IPS-18a (cell line): ENCODE measurements around the gene UBA7.

Experiments used
- H3K27ac ChIP-seq: one replicate; pipeline ENCODE4 v1.5.1; 2013; ENCODE audit warnings: low read length
- H3K27me3 ChIP-seq: one replicate; pipeline ENCODE4 v1.6.1; 2013; ENCODE audit warnings: mild to moderate bottlenecking, low read length; ENCODE audit not compliant: control insufficient read depth, insufficient read depth
- H3K36me3 ChIP-seq: one replicate; pipeline ENCODE4 v1.6.1; 2013; ENCODE audit warnings: low read depth, low read length; ENCODE audit not compliant: control insufficient read depth
- H3K4me1 ChIP-seq: one replicate; pipeline ENCODE4 v1.6.1; 2013; ENCODE audit warnings: low read depth, low read length; ENCODE audit not compliant: control insufficient read depth
- H3K4me3 ChIP-seq: one replicate; pipeline ENCODE4 v1.5.1; 2013; ENCODE audit warnings: low read length
- H3K9ac ChIP-seq: one replicate; pipeline ENCODE4 v1.6.1; 2013; ENCODE audit warnings: mild to moderate bottlenecking, low read length, moderate library complexity
- H3K9me3 ChIP-seq: one replicate; pipeline ENCODE4 v1.6.1; 2013; ENCODE audit warnings: low read depth, low read length; ENCODE audit not compliant: control insufficient read depth

The UBA7 gene

DNA sequence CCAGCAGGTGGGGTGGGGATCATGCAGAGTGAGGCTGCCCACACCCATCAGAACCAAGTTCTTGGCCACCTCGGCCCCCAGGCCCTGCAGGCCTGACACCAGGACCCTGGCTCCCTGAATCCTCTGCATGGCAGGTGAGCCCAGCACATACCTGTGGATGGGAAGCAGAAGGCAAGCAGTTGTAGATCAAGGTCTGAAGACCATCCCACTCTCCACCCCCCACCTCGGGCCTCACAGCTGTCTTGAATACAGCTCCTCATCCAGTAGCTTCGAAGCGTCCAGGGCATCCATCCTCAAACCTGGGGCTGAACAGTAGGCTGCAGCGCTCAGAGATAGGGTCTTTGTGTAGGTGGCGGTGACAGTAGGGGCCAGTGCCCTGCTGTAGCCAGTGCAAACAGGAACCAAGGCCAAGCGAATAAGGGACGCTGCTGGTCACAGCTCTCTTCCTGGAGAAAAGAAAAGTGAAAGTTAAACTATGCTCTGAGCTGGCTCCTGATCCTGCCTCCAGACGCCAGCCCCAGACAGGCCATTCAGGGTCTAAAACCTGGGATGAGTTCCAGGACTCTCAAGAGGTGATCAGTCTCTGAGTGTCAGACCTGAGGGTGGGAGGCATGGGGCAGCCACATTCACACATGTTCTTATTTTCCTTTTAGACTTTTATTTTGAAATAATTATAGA, at the start of gene UBA7:
Gene UBA7 (minus strand): TSS at position 457 of the 678 bp plus-strand sequence. CDS start 166 bp downstream, at position 291.
- Histone ChIP-seq H3K4me3 (no peak within 1 kb of the TSS), H3K4me1 (no peaks in the 10 kb centered on the region), H3K9ac (no peak within 1 kb of the TSS), H3K27ac (no peak within 1 kb of the TSS), H3K36me3 (no peaks in the 10 kb centered on the region), H3K9me3 (no peaks in the 10 kb centered on the region), H3K27me3 (no peaks in the 10 kb centered on the region)

DNA sequence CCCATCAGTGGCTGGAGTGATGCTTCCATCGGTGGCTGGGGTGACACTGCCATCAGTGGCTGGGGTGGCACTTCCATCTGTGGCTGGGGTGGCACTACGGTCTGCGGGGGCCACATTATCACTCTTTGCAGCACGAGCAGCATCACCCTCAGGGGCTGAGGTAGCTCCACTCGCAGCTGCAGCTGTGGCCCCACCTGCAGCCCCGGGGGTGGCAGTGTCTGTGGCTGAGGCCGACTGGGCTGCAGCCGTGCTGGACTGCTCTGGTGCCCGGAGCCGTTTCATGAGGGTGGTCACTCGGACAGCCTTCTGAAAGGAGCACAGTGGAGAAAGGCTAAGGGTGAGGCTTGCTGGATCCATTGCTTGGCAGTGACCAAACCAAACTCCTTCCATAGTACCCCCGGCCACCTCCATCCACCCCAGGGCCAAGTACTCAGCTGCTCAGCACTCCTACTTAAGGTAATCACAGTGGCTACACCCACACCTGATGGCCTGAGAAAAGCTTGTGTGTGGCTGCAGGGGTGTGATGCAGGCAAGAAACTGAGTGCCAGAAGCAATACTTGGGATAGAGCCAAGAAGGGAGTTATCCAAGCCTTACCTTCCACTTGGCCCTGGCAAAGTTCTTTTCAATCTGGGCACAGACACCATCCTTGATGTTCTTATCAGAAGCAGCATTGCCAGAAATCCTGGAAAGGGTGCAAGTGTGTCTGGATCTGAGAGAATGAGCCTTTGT, 46.0 kb upstream of the UBA7 start:
- no peak overlapping the region for H3K9ac ChIP-seq
- no peaks in the 10 kb centered on the region for H3K9me3 ChIP-seq
- H3K27me3 ChIP-seq, result no peaks in the 10 kb centered on the region
- no peak overlapping the region for H3K4me3 ChIP-seq
- H3K36me3 ChIP-seq, result peaks cover 11% of the 10 kb centered on the region
- peaks cover 7% of the 10 kb centered on the region for H3K4me1 ChIP-seq
- no peak overlapping the region for H3K27ac ChIP-seq

DNA sequence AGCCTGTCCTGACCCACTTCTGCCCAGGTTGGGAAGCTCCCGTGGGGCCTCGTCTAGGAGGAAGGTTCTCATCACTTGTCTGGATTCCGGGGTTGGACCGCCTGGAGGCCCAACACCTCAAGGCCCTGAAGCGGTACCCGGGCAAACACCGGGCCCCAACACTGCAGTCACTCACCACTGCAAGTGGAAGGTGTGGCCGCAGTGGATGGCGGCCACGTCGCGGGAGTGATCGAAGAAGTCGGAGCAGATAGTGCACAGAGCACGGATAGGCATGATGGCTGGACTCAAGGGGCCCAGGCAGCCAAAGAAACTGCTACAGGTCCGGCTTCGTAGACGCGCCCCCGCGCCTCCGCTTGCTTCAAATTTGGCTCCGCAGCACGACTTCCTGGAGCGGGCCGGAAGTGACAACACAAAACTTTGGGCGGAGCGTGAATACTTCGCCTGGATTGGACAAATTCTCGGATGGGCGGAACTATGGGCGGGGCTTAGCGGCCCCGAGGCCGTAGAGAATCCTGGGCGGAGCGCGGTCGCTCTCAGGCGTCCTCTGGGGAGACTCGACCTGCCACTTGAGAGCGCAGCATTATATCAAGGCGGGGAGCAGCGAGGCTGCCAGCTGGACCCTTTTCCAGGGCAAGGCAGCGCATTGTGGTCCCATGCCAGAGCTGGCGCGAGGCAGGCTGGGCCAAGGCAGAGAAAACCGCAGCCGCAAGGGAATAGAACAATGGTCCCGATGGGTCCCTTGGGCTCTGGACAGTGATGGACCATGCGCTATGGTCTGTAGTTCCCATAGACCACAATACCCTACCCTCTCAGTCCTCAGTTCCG, 42.6 kb upstream of the UBA7 start, which contains the start of gene TRAIP:
Gene TRAIP (minus strand): TSS at position 384 of the 825 bp plus-strand sequence. CDS start 111 bp downstream, at position 273.
- peak within 1 kb of the TSS; percentile 92 for H3K4me3 ChIP-seq
- peak within 1 kb of the TSS; percentile 73 for H3K9ac ChIP-seq
- no peaks in the 10 kb centered on the region for H3K27me3 ChIP-seq
- H3K4me1 ChIP-seq, result peaks cover 4% of the 10 kb centered on the region
- H3K27ac ChIP-seq, result no peak within 1 kb of the TSS
- no peaks in the 10 kb centered on the region for H3K9me3 ChIP-seq
- H3K36me3 ChIP-seq, result peaks cover 11% of the 10 kb centered on the region

GRCh38 chr3:49855662-49856061, 41.9 kb upstream of the UBA7 start:
- Histone ChIP-seq H3K9me3 (no peaks in the 10 kb centered on the region), H3K4me1 (peaks cover 4% of the 10 kb centered on the region), H3K9ac (peak overlapping the region; percentile 73), H3K36me3 (peaks cover 10% of the 10 kb centered on the region), H3K27me3 (no peaks in the 10 kb centered on the region), H3K27ac (no peak overlapping the region), H3K4me3 (peak overlapping the region; percentile 92)

GRCh38 chr3:49845694-49846093, 31.9 kb upstream of the UBA7 start:
- Histone ChIP-seq H3K9ac (no peak overlapping the region), H3K36me3 (peaks cover 30% of the 10 kb centered on the region), H3K27me3 (no peaks in the 10 kb centered on the region), H3K27ac (no peak overlapping the region), H3K4me3 (no peak overlapping the region), H3K4me1 (no peaks in the 10 kb centered on the region), H3K9me3 (no peaks in the 10 kb centered on the region)

GRCh38 chr3:49844464-49845183, 30.9 kb upstream of the UBA7 start:
- Histone ChIP-seq H3K27ac (no peak overlapping the region), H3K9ac (no peak overlapping the region), H3K36me3 (peaks cover 40% of the 10 kb centered on the region)

GRCh38 chr3:49842843-49843517, 29.2 kb upstream of the UBA7 start:
- Histone ChIP-seq H3K4me3 (no peak overlapping the region), H3K9me3 (no peaks in the 10 kb centered on the region), H3K27me3 (no peaks in the 10 kb centered on the region), H3K9ac (no peak overlapping the region), H3K27ac (no peak overlapping the region), H3K4me1 (no peaks in the 10 kb centered on the region), H3K36me3 (peaks cover 46% of the 10 kb centered on the region)

More at GRCh38 chr3:49844464-49845183, 30.9 kb upstream of the UBA7 start:
- no peaks in the 10 kb centered on the region for H3K9me3 ChIP-seq
- no peaks in the 10 kb centered on the region for H3K27me3 ChIP-seq
- no peaks in the 10 kb centered on the region for H3K4me1 ChIP-seq
- no peak overlapping the region for H3K4me3 ChIP-seq

DNA sequence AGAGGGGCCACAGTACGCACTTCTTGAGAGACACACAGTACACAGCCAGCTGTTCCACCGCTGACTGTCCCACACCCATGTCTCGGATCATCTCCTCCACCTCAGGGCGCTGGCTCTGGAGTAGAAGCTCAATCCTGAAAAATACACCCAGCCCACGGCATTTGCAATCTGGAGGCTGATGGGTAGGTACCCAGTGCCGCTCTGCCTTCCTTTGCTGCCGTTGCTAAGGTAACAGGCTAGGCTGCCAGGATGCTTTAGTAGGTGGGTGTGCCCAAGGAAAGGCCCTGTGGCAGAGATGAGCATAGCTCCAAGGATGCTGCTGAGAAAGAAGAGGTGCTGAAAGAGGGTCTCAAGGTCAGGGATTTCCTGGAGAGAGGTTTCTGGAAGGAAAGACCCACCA, 28.1 kb upstream of the UBA7 start:
- H3K27me3 ChIP-seq, result no peaks in the 10 kb centered on the region
- no peak overlapping the region for H3K4me3 ChIP-seq
- H3K36me3 ChIP-seq, result peaks cover 48% of the 10 kb centered on the region
- no peaks in the 10 kb centered on the region for H3K9me3 ChIP-seq
- no peaks in the 10 kb centered on the region for H3K4me1 ChIP-seq
- H3K9ac ChIP-seq, result no peak overlapping the region
- no peak overlapping the region for H3K27ac ChIP-seq

DNA sequence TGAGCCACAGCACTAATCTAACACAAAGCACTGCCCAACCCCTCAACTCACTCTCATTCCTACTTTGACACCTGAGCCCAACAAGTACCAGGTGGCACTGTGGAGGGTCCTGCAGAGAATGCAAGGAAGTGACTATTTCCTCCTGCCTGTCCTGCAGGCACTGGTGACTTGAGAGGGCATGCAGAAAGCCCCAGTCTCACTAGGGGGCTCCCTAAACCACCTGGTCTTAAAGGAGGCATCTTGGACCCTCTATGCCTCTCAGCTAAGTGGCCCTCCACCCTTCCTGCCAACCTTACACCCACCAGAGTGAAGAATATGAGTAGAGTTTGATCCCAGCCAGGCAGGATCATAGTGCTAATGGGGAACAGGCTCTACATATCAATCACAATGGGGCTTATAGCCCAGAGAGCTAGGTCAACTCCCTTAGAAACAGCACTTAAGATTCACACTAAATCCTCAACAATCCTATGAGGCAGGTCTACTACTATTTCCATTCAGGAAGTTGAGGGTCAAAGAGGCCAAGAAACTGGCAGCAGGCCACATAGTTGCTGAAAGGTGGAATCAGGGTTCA, 27.5 kb upstream of the UBA7 start:
- no peak overlapping the region for H3K9ac ChIP-seq
- H3K4me1 ChIP-seq, result no peaks in the 10 kb centered on the region
- H3K27ac ChIP-seq, result no peak overlapping the region
- no peaks in the 10 kb centered on the region for H3K27me3 ChIP-seq
- no peak overlapping the region for H3K4me3 ChIP-seq
- no peaks in the 10 kb centered on the region for H3K9me3 ChIP-seq
- H3K36me3 ChIP-seq, result peaks cover 49% of the 10 kb centered on the region

DNA sequence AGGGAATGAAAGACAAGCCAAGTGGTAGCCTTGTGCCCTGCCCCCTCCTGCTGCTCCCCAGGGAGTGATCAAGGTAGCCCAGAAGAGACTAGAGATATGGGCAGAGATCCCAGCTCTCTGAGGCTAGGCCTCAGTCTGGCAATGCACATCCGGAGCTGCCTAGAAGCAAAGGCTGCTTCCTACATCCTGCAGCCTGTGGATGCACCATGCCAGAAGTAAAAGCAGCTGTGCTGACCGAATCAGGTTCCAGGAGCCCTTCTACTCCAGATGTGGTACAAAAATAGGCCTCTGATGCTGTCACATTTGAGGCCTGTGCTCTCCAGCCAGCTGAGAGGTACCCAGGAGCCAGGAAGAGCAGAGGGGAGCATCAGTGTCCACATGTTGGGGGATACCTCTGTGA, 26.6 kb upstream of the UBA7 start:
- H3K4me3 ChIP-seq, result no peak overlapping the region
- no peaks in the 10 kb centered on the region for H3K4me1 ChIP-seq
- H3K27me3 ChIP-seq, result no peaks in the 10 kb centered on the region
- peaks cover 41% of the 10 kb centered on the region for H3K36me3 ChIP-seq
- no peak overlapping the region for H3K9ac ChIP-seq
- no peak overlapping the region for H3K27ac ChIP-seq
- no peaks in the 10 kb centered on the region for H3K9me3 ChIP-seq
